Suprapubic skin (tissue), 4 donors: ENCODE data around the gene SGCE.

Experiments
- CTCF ChIP-seq, 2 donors: fragments of 200-600 bp in 1 of 2; fragments of 450-650 bp in 1 of 2; sonication (generic) in 1 of 2; IDR thresholded peaks; one replicate each; pipeline ENCODE4 v1.5.1; 2016 to 2019; ENCODE audit warnings: antibody characterized with exemption in 2 of 2, mild to moderate bottlenecking in 1 of 2, moderate library complexity in 1 of 2
- EP300 ChIP-seq: sonication (generic); formaldehyde crosslinking; IDR thresholded peaks from one replicate; pipeline ENCODE4 v1.6.1; 2017; ENCODE audit warnings: antibody characterized with exemption
- POLR2A ChIP-seq, 2 donors: fragments of 450-650 bp; IDR thresholded peaks; one replicate each; pipeline ENCODE4 v1.6.1; 2017; ENCODE audit warnings: antibody characterized with exemption in 2 of 2, mild to moderate bottlenecking in 2 of 2, moderate library complexity in 2 of 2
- POLR2AphosphoS5 ChIP-seq, 3 donors: sonication (generic); formaldehyde crosslinking; IDR thresholded peaks; one replicate each; pipeline ENCODE4 v1.6.1; 2017; ENCODE audit warnings: antibody characterized with exemption in 3 of 3

- TF ChIP-seq CTCF (IDR thresholded peaks at IDR 0.05) = no peak
- no peak for TF ChIP-seq EP300
- TF ChIP-seq POLR2AphosphoS5 (IDR thresholded peaks at IDR 0.05) = no peak
- TF ChIP-seq POLR2A (IDR thresholded peaks at IDR 0.05) = no peak
Observed at GRCh38 chr7:94578614-94579013, 77.3 kb downstream of the SGCE start.
